HG02938 (cell line): ENCODE results near the gene AMN1.
"Not testable (repeated sequence)": the region's sequence is repeated elsewhere in the genome, so short reads cannot be mapped to it uniquely, and the experiment has no call there.

Experiments used
- ATAC-seq: cut with Tn5 transposase; IDR thresholded peaks from one replicate; pipeline ENCODE4 v1.9.1; 2021; ENCODE audit warnings: mild to moderate bottlenecking, moderate library complexity; ENCODE audit not compliant: unreplicated experiment

Gene AMN1

GRCh38 chr12:31687101-31687527 lies 41.7 kb downstream of the AMN1 start:
- ATAC-seq: peak; percentile 66

DNA sequence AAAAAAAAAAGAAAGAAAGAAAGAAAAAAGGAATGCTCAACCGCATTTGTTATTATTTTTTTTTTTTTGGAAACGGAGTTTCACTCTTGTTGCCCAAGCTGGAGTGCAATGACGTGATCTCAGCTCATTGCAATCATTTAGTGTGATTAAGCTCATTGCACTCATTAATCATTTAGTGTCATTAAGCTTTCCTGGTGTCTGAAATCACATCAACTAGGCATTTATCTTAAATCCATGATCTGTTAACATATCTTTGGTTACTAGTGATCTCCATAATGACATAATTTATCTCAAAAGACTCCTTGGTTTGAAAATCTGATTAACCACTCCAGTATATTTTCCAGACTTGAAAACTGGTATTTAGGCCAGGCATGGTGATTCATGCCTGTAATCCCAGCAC lies 43.0 kb downstream of the AMN1 start:
- no peak for ATAC-seq

GRCh38 chr12:31682136-31682962 lies 46.5 kb downstream of the AMN1 start:
- ATAC-seq: peak; percentile 83

- ATAC-seq: no peak
Measured at GRCh38 chr12:31672521-31672920, 56.3 kb downstream of the AMN1 start.

DNA sequence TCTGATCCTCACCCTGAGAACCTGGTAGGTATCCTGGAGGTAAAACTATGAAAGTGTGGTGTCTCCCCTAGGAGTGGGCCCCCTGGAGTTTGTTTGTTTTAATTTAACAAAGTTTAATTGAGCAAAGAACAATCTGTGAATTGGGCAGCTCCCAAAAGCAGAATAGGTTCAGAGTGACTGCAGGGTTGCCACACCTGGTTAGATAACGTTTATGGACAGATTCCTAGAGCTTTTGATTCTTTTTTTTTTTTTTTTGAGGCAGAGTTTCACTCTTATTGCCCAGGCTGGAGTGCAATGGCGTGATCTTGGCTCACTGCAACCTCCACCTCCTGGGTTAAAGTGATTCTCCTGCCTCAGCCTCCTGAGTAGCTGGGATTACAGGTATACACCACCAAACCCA lies 59.2 kb downstream of the AMN1 start:
- not testable (repeated sequence) for ATAC-seq

- no peak for ATAC-seq
Measured at GRCh38 chr12:31669020-31669419, 59.8 kb downstream of the AMN1 start.

DNA sequence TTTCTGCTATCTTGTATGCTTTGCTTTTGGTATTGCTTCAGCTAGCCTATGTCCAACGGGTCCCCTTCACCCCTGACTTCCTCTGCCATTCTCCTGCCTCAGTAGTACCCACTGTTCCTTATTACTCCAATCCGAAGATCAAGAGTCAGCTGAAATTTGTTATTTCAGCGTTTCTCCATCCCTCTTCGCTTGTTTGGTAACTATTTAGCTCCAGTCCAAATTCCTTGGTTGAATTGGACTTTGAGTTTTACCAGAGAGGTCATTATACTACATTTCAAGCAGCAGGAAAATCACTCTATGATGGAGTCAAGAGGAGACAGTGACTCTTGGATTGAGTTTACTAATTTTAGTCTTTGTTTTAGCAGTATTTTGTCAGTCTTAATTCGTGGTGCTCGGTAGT lies 64.8 kb downstream of the AMN1 start:
- ATAC-seq: no peak

- ATAC-seq: no peak
Measured at GRCh38 chr12:31663576-31663975, 65.2 kb downstream of the AMN1 start.

DNA sequence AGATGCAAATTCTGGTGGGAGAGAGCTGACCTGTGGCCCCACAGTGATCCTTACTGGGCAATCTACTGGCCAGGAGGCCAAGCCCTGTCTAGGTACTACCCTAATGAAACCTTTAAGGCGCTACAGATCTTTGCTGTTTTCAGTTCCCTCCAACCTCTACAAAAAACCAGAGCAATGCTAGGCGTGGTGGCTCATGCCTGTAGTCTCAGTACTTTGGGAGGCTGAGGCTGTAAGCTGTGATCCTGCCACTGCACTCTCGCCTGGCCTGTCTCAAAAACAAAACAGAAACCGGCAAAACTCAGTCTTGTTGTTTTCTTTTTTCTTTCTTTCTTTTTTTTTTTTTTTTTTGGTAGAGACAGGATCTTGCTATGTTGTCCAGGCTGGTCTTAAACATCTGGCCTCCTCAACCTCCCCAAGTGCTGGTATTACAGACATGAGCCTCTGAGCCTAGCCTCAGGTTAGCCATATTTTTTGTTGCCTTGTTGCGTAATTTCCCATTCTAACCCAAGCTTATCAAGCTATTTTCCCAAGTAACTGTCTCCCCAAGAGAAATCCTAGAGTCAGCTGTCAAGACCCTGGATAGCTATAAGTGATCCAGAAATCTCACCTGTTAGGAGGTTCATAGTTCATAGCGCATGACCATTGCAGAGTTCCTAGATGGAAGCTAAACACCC lies 66.5 kb downstream of the AMN1 start:
- ATAC-seq: no peak

DNA sequence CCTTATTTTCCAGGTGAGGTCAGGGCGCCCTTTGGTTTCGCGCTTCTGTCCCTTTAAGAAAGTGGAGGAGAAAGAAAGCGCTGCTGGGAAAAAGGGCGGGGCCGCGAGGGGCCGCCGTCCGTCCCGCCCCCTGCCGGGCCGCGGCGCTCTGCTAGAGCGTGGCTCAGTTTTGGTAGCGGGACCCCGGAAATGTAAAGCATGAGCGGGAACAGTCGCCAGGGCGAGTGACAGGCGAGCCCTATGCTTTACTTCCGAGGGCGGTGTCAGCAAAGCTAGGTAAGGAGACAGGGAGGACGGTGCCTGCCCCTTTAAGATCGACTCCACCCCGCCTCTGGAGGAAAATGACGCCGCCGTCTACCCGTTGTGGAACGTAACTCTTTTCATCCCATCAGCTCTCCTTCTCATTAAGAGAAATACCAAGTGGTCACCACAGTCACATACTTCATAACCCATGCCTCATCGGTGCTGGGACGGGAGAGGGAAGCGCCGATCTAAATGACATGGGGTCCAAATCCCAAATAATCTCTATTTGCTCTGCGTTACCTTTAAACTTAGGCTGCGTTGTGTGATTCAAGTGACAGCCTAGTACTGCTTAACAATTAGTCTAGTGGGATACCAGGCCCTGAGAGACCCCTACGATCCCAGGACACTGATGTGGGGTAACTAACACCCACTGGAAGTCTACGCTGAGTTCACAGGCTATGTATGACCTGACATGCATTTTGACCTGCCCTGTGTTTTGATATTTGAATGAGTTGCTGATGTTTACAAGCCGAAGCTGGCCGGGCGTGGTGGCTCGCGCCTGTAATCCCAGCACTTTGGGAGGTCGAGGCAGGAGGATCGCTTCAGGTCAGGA lies 69.5 kb downstream of the AMN1 start, which contains the start of gene ETFBKMT:
Gene ETFBKMT (plus strand): TSS at position 602 of the 856 bp plus-strand sequence. CDS start 2,266 bp downstream, outside the sequence.
- ATAC-seq: peak; percentile 97

GRCh38 chr12:31658471-31659086 lies 70.2 kb downstream of the AMN1 start:
- peak; percentile 9 for ATAC-seq

DNA sequence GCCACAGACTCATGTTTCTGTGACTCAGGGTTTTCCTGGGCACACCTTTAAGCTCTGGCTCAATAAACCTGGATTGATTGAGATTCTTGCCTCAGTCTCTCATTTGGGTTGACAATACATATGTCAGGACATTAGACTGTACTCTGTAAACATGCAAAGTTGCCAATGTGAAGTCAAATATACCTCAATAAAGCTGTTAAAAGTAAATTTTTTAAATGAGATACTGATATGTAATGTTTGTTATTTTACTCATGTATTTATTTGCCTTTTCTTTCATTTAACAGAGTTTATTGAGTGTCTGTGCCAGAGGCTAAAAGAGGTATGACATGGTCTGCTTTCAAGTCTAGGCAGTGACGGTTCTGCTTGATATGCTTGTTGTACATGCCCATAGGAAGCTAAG lies 73.0 kb downstream of the AMN1 start:
- ATAC-seq: no peak

GRCh38 chr12:31655208-31655607 lies 73.6 kb downstream of the AMN1 start:
- ATAC-seq: no peak

GRCh38 chr12:31651893-31652521 lies 76.8 kb downstream of the AMN1 start:
- no peak for ATAC-seq

- no peak for ATAC-seq
Measured at GRCh38 chr12:31650918-31651317, 77.9 kb downstream of the AMN1 start.

DNA sequence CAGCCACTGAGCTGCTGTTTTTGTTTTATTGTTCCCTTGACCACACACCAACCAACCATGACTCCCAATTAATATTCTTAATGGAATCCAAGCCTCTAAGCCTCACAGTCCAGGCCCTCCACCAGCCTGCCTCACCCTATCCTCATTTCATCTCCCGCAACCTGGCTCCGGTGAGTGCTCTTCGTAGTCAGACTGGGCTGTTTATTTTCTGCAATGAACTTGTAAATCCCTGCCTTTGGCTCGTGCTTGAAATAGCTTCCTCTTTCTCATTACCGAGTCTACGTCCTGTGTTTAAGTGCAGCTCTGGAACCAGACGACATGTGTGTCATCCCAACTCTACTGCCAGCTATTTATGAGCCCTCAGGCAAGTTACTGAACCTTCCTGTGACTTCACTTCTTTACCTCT lies 81.7 kb downstream of the AMN1 start:
- no peak for ATAC-seq

GRCh38 chr12:31645924-31646323 lies 82.9 kb downstream of the AMN1 start:
- ATAC-seq: no peak

DNA sequence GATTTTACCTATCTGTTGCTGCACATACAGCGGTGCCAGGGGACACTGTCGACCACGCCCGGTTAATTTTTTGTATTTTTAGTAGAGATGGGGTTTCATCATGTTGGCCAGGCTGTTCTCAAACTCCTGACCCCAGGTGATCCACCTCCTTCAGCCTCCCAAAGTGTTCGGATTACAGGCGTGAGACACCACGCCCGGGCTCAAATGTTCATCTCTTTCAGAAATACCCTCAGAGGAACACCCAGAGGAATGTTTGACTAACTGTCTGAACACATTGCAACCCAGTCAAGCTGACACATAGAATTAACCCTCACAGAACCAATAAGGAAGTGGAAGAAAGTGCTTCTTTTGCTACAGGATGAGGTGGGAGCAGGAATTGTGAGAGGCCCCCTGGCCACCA lies 84.3 kb downstream of the AMN1 start:
- ATAC-seq: no peak

DNA sequence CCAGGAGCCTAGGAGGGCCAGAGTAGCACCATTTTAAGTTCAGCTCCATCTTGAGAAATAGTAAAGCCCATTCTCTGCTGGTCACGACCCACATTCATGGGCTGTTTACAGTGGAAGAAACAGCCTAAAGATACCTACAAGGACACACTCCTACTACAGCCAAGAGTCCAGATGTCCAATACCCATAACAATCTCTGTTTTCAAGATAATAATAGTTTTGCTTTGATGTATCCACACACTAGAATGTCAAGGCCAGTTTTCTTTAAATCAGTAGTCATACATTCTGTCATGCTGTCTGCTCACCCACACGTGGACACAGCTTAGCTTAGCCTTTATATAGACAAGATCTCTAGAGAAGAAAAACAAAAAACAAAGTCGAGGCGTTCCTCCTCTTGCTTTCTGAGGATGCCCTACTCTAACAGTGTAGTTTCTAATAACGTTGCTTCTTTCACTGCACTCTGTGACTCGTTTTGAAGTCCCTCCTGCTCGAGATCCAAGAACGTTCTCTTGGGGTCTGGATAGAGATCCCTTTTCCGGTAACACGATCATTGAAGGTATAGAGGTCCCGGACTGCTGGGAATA lies 87.2 kb downstream of the AMN1 start:
- ATAC-seq: no peak

GRCh38 chr12:31634620-31635019 lies 94.2 kb downstream of the AMN1 start:
- ATAC-seq: no peak
